Measurements from ENCODE around the gene CFAP100. TPM values are rescaled to one million over a fixed set of nuclear protein-coding genes. Genes with fewer than 3 reads are reported as not detected.

Gene CFAP100
- total RNA-seq, 1 donor from 2014 or later: not detected

GRCh38 chr3:126433105-126433430 is 38.4 kb downstream of the CFAP100 start:
- Histone ChIP-seq H3K36me3 (peaks cover 30% of the 10 kb centered on the region), H3K4me1 (peaks cover 16% of the 10 kb centered on the region), H3K9me3 (replicated peaks) (peaks cover 32% of the 10 kb centered on the region), H3K27me3 (ENCODE audit: low read depth) (no peaks in the 10 kb centered on the region), H3K4me3 (no peak overlapping the region), H3K27ac (replicated peaks) (peak overlapping the region; percentile 64)
- TF ChIP-seq CTCF (IDR thresholded peaks at IDR 0.05; ENCODE audit: borderline replicate concordance): no peak
- no peak for DNase-seq
- intact Hi-C loops (cut with micrococcal nuclease): no loop called here

- Histone ChIP-seq H3K36me3 (peaks cover 36% of the 10 kb centered on the region), H3K4me3 (no peak overlapping the region), H3K4me1 (peaks cover 16% of the 10 kb centered on the region), H3K27ac (replicated peaks) (peak overlapping the region; percentile 64), H3K27me3 (ENCODE audit: low read depth) (no peaks in the 10 kb centered on the region), H3K9me3 (replicated peaks) (peaks cover 26% of the 10 kb centered on the region)
- intact Hi-C loops (cut with micrococcal nuclease): no loop called here
- peak; percentile 78 for DNase-seq
- no peak for TF ChIP-seq CTCF (IDR thresholded peaks at IDR 0.05; ENCODE audit: borderline replicate concordance)
These were observed 39.0 kb downstream of the CFAP100 start for GRCh38 chr3:126433496-126434263.

- peaks cover 22% of the 10 kb centered on the region for H3K9me3 ChIP-seq (replicated peaks)
- no peak for TF ChIP-seq CTCF (IDR thresholded peaks at IDR 0.05; ENCODE audit: borderline replicate concordance)
- H3K27ac ChIP-seq (replicated peaks): no peak overlapping the region
- peaks cover 16% of the 10 kb centered on the region for H3K4me1 ChIP-seq
- H3K4me3 ChIP-seq: no peak overlapping the region
- peaks cover 42% of the 10 kb centered on the region for H3K36me3 ChIP-seq
- no peaks in the 10 kb centered on the region for H3K27me3 ChIP-seq (ENCODE audit: low read depth)
- no peak for DNase-seq
- intact Hi-C loops (cut with micrococcal nuclease): no loop called here
These were observed 39.5 kb downstream of the CFAP100 start for GRCh38 chr3:126434264-126434590.

GRCh38 chr3:126434931-126435411 is 40.3 kb downstream of the CFAP100 start:
- H3K27me3 ChIP-seq (ENCODE audit: low read depth): no peaks in the 10 kb centered on the region
- intact Hi-C loops (cut with micrococcal nuclease): no loop called here
- peaks cover 49% of the 10 kb centered on the region for H3K36me3 ChIP-seq
- peaks cover 17% of the 10 kb centered on the region for H3K9me3 ChIP-seq (replicated peaks)
- no peak for DNase-seq
- no peak for TF ChIP-seq CTCF (IDR thresholded peaks at IDR 0.05; ENCODE audit: borderline replicate concordance)
- peaks cover 16% of the 10 kb centered on the region for H3K4me1 ChIP-seq
- no peak overlapping the region for H3K4me3 ChIP-seq
- no peak overlapping the region for H3K27ac ChIP-seq (replicated peaks)

- no peak for TF ChIP-seq CTCF (IDR thresholded peaks at IDR 0.05; ENCODE audit: borderline replicate concordance)
- Histone ChIP-seq H3K9me3 (replicated peaks) (peaks cover 10% of the 10 kb centered on the region), H3K4me3 (no peak overlapping the region), H3K36me3 (peaks cover 51% of the 10 kb centered on the region), H3K4me1 (peaks cover 16% of the 10 kb centered on the region), H3K27ac (replicated peaks) (no peak overlapping the region), H3K27me3 (ENCODE audit: low read depth) (no peaks in the 10 kb centered on the region)
- no peak for DNase-seq
- intact Hi-C loops (cut with micrococcal nuclease): no loop called here
These were observed 41.0 kb downstream of the CFAP100 start for GRCh38 chr3:126435456-126436315.

Measured in left ventricle myocardium inferior (tissue), 1 donor.